ENCODE results near the gene CAMKMT.
"Not testable (repeated sequence)": the region's sequence is repeated elsewhere in the genome, so short reads cannot be mapped to it uniquely, and the experiment has no call there.

The CAMKMT gene

DNA sequence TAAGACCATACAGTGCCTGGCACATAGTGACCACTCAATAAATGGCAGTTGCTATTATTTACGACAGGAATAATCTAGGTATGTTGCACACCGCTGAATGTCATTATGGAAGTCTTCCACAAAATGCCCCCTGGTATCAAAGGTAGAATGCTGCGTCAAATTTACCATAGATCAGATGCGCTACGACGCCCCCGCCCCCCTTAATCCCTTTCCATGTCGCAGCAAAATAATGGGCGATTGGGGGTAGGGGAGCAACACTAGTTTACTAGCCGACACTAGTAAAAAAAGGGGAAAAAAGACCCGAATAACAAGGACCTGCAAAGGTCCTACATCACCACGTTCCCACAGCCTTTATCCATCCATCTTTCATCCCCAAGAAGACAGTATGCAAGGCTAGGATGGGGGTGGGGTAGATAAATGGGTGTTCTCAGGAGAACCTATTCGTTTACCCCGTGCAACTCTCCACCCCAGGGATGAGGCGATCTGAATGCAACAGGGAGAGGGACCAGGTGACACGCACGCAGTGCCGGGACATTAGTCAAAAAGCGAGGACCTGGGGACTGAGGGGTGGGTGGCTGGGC is 908 bp upstream of the CAMKMT start:
- DNase-seq (ENCODE audit: low read depth): no peak

- DNase-seq (ENCODE audit: low read depth): peak; percentile 20
Measured at GRCh38 chr2:44362207-44363015, 664 bp downstream of the CAMKMT start.

GRCh38 chr2:44364604-44365003 is 2.9 kb downstream of the CAMKMT start:
- no peak for DNase-seq (ENCODE audit: low read depth)

- no peak for DNase-seq (ENCODE audit: low read depth)
Measured at GRCh38 chr2:44367591-44367990, 5.8 kb downstream of the CAMKMT start.

- DNase-seq (ENCODE audit: low read depth): no peak
Measured at GRCh38 chr2:44369392-44369791, 7.6 kb downstream of the CAMKMT start.

- no peak for DNase-seq (ENCODE audit: low read depth)
Measured at GRCh38 chr2:44371445-44371844, 9.7 kb downstream of the CAMKMT start.

- no peak for DNase-seq (ENCODE audit: low read depth)
Measured at GRCh38 chr2:44372246-44372645, 10.5 kb downstream of the CAMKMT start.

- DNase-seq (ENCODE audit: low read depth): no peak
Measured at GRCh38 chr2:44377486-44377885, 15.7 kb downstream of the CAMKMT start.

- DNase-seq (ENCODE audit: low read depth): not testable (repeated sequence)
Measured at GRCh38 chr2:44385226-44385625, 23.5 kb downstream of the CAMKMT start.

- no peak for DNase-seq (ENCODE audit: low read depth)
Measured at GRCh38 chr2:44388877-44389276, 27.1 kb downstream of the CAMKMT start.

GRCh38 chr2:44389895-44390294 is 28.1 kb downstream of the CAMKMT start:
- DNase-seq (ENCODE audit: low read depth): no peak

DNA sequence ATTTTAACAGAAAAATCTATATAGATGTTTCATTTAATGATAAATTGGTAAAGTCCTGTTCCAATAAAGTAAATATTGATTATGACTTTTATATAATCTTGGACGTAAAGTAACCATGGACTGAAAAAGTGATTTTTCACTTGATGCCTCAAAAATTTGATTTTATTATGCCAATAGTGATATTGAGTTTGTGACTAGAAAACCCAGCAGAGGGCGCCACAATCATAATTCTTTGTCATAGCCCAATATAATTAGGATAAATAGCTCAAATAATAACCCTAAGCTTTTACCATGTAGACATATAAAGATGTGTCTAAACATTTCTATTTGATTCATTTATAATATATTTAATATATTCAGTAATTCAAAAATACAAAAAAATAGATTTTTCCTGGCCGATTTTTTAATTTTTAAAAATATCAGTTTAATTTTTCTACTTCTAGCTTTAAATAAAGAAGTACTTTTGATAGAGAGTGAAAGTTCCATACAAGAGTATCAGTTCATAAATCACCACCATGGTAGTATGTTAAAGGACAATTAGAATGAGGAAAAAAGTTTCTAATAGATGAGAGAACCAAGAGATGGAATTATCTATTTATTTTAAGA is 30.7 kb downstream of the CAMKMT start:
- DNase-seq (ENCODE audit: low read depth): peak; percentile 28

- DNase-seq (ENCODE audit: low read depth): no peak
Measured at GRCh38 chr2:44397447-44398175, 35.9 kb downstream of the CAMKMT start.

DNA sequence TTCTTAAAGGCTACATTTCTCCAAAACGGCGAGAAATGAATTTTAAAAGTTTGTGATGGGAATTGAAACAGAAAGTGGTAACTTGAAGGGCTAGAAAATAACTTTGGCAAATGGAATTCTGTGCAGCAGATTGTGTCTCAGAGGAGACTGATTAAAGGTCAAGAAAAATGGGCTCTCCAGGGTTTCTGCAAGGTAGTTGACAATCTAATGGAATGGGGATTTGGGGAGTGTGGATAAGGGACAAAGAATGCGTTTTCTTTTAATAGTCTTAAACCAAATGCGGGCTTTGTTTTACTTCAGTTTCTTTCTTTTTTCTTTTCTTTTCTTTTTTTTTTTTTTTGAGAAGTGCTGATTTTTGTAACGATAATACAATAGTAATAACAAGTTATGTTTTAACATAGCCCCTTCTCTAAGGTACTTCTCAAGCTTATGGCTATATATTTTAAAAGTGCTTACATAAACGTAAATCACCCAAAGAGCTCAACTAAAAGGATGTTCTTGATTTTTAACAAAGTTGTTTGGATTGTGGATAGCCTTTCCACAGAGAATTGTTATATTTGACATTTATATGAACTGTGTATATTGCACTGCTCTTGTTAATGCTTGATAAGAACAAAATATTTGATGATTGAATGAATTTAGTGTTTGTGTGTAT is 36.6 kb downstream of the CAMKMT start:
- DNase-seq (ENCODE audit: low read depth): no peak

DNA sequence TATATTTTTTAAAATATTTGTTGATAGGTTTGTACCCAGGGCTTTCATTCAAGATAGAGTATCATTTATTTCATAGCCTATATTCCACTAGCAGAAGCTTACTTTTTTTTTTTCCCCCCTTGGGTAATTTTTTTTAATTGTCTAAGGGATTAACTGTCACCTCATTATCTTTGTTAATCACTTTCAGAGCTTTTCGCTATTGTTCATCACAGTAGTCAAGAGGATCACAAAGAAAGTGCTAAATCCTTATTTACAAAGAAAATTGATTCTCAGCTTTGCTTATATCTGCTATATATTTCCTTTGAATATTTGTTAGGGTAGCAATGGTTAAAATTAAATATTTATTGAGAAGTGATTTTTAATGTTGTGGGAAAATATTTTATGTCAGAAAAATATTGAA is 59.0 kb downstream of the CAMKMT start:
- no peak for DNase-seq (ENCODE audit: low read depth)

DNA sequence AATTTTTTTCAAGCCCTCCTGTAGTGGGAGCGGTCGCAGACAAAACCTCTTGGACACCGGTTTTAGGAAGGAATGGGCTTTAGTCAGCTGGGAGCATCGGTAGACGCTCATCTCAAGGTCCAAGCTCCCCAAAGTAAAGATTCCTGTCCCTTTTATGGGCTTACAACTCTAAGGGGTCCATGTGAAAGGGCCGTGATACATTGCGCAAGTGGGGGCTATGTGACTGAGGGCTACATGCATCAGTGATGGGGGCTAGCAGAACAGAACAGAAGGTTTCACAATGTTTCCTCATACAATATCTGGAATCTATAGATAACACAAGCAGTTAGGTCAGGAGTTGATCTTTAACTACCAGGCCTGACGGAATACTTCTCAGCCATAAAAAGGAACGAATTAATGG is 62.5 kb downstream of the CAMKMT start:
- DNase-seq (ENCODE audit: low read depth): no peak

- DNase-seq (ENCODE audit: low read depth): no peak
Measured at GRCh38 chr2:44429034-44429433, 67.3 kb downstream of the CAMKMT start.

DNA sequence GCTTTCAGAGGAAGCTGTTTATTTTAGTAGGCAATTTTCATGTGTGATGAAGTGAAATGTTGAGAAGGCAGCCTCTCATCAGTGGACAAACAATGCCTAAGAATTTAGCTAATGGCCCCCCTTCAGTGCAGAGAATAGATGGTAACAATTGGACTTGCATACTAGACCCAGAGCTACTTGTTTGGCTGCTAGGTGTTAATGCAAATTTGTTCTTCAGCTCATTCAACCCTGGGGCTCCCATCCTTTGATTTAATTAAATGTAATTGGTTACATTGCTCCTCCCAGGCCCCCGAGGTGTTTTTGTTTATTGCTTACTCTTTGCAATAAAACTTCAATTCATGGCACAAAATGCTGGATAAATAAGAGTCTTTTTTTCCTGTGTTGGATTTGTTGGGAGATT is 68.6 kb downstream of the CAMKMT start:
- DNase-seq (ENCODE audit: low read depth): no peak

- no peak for DNase-seq (ENCODE audit: low read depth)
Measured at GRCh38 chr2:44433895-44434294, 72.1 kb downstream of the CAMKMT start.

GRCh38 chr2:44441200-44441599 is 79.5 kb downstream of the CAMKMT start:
- no peak for DNase-seq (ENCODE audit: low read depth)

GRCh38 chr2:44442019-44442418 is 80.3 kb downstream of the CAMKMT start:
- no peak for DNase-seq (ENCODE audit: low read depth)

GRCh38 chr2:44443517-44443916 is 81.8 kb downstream of the CAMKMT start:
- no peak for DNase-seq (ENCODE audit: low read depth)

All from activated T-cell treated with anti-CD3 and anti-CD28 coated beads for 24 hours (primary cell).